ENCODE measurements around the gene TBX5.
"Not testable (repeated sequence)": the region's sequence is repeated elsewhere in the genome, so short reads cannot be mapped to it uniquely, and the experiment has no call there.

The TBX5 gene

GRCh38 chr12:114371250-114371649 lies 34.7 kb downstream of the TBX5 start:
- FAIRE-seq = no peak

- no peak for FAIRE-seq
Observed at GRCh38 chr12:114368685-114369452, 37.1 kb downstream of the TBX5 start.

GRCh38 chr12:114361992-114362391 lies 44.0 kb downstream of the TBX5 start:
- no peak for FAIRE-seq

- FAIRE-seq = no peak
Observed at GRCh38 chr12:114361545-114361944, 44.4 kb downstream of the TBX5 start.

GRCh38 chr12:114360485-114360884 lies 45.5 kb downstream of the TBX5 start:
- FAIRE-seq = no peak

DNA sequence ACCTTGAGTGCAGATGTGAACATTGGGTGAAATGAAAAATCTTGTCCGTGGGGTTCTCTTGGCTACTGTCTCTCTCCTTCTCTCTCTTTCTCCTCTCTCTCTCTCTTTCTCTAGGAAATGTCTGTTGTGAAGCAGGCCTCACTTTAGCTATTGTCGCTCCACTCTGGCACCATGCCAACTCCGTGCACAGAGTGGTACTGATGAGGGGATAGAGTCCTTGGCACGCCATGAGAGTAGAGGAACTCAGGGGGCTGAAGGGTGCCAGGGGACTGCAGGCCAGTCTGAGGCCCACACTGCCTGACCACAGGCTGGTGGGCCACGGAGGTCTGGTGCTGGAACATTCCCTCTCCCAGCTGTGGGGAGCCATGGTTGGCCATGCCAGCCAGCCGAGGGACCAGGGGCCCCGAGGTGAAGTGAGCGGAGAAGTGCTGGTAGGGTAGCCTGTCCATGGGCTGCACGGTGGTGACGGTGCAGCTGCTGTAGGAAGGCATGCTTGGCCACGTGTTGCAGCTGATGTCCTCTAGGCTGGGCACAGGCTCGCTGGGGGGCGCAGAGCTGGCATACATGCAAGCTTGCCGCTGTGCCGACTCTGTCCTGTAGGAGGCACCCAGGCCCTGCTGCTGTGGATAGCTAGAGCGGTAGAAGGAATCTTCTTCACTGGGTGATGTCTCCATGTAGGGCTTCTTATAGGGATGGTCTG lies 50.4 kb downstream of the TBX5 start:
- FAIRE-seq = no peak

- not testable (repeated sequence) for FAIRE-seq
Observed at GRCh38 chr12:114349239-114349638, 56.7 kb downstream of the TBX5 start.

DNA sequence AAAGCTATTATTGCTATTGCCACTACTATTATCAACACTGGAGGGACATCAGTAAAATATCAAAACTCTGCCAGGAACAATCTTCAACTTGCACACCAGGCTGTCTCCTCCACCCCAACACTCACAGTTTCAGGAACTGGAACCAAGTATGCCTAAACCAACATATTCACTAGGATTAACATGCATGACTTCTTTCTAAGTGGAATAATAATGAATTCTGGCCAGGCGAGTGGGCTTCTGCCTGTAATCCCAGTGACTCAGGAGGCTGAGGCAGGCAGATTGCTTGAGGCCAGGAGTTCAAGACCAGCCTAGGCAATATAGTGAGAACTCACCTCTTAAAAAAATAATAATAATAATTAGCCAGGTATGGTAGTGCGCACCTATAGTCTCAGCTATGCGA lies 58.1 kb downstream of the TBX5 start:
- no peak for FAIRE-seq

DNA sequence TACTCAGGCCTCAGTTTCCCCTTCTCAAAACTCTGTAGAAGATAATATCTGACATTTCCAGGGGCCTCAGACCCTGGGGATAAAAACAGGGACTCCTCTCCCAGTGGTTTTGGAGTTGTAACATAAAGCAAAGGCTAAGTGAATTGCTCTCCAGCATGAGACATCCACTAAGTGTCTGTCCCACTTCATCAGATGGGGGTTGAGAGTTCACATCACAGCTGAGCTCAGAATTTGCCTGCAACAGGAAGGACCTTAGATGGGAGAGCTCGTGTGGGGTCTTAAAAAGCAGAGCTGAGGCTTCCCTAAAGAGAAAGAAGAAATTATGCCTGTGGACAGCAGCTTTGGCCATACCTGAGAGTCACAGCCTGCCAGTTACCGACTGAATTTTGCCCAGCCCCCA lies 61.1 kb downstream of the TBX5 start:
- no peak for FAIRE-seq

DNA sequence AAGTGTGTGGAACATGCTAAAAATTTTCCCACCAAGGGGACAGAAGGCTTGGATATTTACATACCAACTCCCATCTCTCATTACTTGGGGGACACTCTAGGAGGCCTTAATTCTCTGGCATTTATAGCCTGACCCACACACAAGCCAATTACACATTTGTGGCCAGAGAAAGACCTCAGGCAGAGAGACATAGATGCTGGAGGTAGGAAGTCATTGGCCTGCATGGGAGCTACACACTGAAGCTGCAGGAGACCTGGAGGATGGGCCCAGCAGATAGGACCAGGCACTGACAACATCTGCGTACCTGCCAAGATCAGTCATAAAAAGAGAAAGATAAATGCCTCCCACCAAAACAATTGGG lies 61.7 kb downstream of the TBX5 start:
- FAIRE-seq = no peak

DNA sequence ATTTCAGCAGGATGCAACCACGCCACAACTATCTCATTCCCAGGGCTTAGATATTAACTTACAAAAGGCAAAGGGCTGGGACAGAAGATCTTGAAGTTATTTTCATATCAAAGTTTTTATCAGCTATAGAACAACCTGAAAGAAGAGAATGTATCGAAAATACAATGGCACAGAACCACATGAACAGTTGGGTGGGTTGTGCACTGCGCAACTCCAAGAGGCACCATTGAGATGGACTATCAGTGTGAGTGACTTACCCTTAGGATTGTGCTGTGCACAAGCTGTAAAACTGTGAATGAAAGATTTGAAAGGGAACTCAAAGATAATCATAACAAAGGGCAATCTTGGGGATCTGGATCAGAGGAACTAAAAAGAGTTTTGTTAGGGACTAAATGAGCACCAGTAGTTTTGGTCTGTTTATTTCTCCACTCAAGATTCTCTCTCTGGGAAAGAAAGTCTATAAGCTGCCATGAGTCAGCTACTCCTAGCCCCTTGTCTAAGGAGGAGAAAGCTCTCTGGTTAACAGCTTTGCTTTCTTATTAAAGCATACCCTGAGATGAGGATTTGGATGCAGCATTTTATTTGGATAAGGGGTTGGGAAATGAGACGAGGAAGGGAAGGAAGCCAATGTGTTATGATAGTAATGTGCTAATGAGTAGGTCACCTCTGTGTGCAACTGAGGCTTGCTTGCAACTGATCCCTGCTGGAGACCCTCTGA lies 62.2 kb downstream of the TBX5 start:
- no peak for FAIRE-seq

DNA sequence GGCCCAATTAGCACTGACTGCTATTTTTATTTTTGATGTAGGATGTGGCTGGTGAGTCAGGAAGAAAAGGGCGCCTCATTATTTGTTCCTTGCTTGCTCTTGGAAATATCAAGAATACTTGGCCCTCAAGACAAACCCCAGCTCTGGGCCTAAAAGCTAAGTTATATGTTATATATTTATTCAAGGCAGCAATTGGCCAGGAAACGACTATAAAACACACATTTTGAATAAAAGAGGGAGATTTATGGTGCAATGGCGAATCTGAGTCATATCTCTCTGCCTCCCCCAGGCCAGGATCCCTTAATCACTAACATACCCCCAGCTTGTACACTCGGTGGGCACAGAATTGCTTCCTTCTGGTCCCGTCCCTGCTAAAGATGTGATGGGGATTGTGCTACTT lies 63.3 kb downstream of the TBX5 start:
- FAIRE-seq = no peak

- no peak for FAIRE-seq
Observed at GRCh38 chr12:114341635-114342034, 64.3 kb downstream of the TBX5 start.

DNA sequence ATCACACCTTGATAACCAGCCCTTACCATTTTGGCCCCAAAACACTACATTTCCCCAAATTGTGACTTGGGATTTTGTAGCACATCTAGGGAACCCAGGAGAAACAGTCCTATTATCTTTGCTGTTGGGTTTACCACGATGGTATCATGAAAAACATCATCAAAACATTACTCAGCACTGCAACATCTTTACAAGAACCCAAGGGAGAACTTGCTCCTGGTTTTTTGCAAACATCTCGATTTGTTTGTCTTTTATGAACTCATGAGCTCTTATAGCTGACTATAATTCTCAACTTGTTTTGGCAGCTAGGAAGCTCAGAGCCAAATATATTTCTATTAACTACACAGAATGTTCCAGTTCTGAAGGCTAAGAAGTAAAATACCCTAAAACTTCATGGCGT lies 65.7 kb downstream of the TBX5 start:
- FAIRE-seq = no peak

- FAIRE-seq = no peak
Observed at GRCh38 chr12:114339626-114340025, 66.3 kb downstream of the TBX5 start.

- no peak for FAIRE-seq
Observed at GRCh38 chr12:114335607-114336006, 70.3 kb downstream of the TBX5 start.

DNA sequence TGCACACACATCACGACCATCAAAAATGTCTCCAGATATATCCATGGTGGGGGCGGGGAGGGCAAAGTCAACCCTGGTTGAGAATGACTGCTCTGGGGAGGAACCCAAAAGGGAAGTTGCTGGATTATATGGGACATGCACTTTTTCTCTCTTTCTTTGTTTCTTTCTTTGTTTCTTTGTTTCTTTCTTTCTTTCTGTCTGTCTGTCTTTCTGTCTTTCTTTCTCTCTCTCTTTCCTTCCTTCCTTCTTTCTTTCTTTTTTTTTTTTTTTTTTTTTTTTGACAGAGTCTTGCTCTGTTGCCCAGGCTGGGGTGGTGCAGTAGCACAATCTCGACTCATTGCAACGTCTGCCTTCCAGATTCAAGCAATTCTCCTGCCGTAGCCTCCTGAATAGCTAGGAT lies 71.5 kb downstream of the TBX5 start:
- FAIRE-seq = no peak

- FAIRE-seq = no peak
Observed at GRCh38 chr12:114328292-114328691, 77.7 kb downstream of the TBX5 start.

- no peak for FAIRE-seq
Observed at GRCh38 chr12:114327765-114328164, 78.2 kb downstream of the TBX5 start.

GRCh38 chr12:114321524-114321923 lies 84.4 kb downstream of the TBX5 start:
- no peak for FAIRE-seq

GRCh38 chr12:114320968-114321367 lies 85.0 kb downstream of the TBX5 start:
- FAIRE-seq = no peak

DNA sequence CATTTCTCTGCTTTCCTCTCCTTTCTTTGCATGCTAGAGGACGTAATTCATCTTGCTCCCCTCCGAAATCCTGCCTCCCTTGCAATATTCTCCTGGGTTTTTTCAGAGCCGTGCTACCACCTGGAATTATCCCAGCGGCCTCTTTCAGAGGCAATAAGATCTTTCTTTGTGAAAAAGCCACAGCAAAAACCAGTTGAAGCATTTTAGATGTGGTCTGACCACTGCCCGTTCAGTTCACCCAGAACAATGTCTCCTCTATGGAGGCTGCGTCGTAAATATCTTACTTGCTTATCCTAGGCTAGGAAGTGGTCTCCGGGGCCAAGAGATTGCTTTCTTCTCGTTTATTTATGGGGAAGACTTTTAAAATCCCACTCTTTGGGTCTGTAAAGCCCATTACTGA lies 85.8 kb downstream of the TBX5 start:
- no peak for FAIRE-seq

GRCh38 chr12:114319422-114319821 lies 86.5 kb downstream of the TBX5 start:
- no peak for FAIRE-seq

- FAIRE-seq = no peak
Observed at GRCh38 chr12:114318984-114319383, 87.0 kb downstream of the TBX5 start.
